Measurements from ENCODE around the gene DACT1.

DNA sequence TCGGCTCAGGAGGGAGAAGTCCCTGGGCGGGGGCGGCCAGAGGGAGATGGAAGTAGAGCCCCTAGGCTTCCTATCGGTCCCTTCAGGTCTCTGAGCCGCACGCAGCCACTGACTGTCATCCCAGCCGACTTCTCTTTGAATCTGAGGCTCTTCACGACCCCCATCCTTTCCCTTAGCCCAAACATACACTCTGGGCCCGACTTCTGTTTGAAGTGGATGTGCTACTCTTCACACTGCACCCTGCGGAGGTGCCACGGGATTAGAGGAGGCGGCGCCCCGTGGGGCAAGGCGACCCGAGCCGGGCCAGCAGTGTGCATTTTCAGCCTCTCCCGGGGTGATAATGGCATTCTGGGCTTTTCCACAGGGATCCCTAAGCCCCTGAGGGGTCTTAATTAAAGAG lies 6.0 kb upstream of the DACT1 start:
- TF ChIP-seq BHLHE40 (IDR thresholded peaks at IDR 0.05; ENCODE audit: borderline replicate concordance) (no peak), HDGF (IDR thresholded peaks at IDR 0.05; ENCODE audit: borderline replicate concordance) (no peak), L3MBTL2 (conservative IDR thresholded peaks at IDR 0.05) (no peak), CTBP1 (IDR thresholded peaks at IDR 0.05; ENCODE audit: borderline replicate concordance) (no peak), SP1 (IDR thresholded peaks at IDR 0.05) (no peak), FOXM1 (IDR thresholded peaks at IDR 0.05; ENCODE audit: borderline replicate concordance) (no peak), ARNT (IDR thresholded peaks at IDR 0.05) (no peak)
- TF ChIP-seq, protein P1, sequence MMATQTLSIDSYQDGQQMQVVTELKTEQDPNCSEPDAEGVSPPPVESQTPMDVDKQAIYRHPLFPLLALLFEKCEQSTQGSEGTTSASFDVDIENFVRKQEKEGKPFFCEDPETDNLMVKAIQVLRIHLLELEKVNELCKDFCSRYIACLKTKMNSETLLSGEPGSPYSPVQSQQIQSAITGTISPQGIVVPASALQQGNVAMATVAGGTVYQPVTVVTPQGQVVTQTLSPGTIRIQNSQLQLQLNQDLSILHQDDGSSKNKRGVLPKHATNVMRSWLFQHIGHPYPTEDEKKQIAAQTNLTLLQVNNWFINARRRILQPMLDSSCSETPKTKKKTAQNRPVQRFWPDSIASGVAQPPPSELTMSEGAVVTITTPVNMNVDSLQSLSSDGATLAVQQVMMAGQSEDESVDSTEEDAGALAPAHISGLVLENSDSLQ (IDR thresholded peaks at IDR 0.05): no peak
